ENCODE results near the gene MEI1.

- TF ChIP-seq ATF3 (IDR thresholded peaks at IDR 0.05) (no peak), CTCF (IDR thresholded peaks at IDR 0.05; ENCODE audit: low read depth, low read length, missing input control) (no peak), RAD21 (IDR thresholded peaks at IDR 0.05) (no peak), RXRA (IDR thresholded peaks at IDR 0.05) (no peak)
Observed at GRCh38 chr22:41805639-41806038, 106.3 kb downstream of the MEI1 start.

Measured in liver (tissue), 3 donors.